H1 (cell line): ENCODE results near the gene KIZ. TPM values are rescaled to one million over a fixed set of nuclear protein-coding genes. Genes with fewer than 3 reads are reported as not detected.

Source experiments
- CTCF ChIA-PET: fragments of 300-600 bp; sonication (Branson Sonifier 250); formaldehyde crosslinking; loops from one replicate; lab custom pipeline; 2021; ENCODE audit not compliant: partially characterized antibody; lab: Charles Lee
- POLR2A ChIA-PET: fragments of 300-600 bp; sonication (Branson Sonifier 250); formaldehyde crosslinking; loops from one replicate; lab custom pipeline; 2021; ENCODE audit warnings: inconsistent platforms; ENCODE audit not compliant: partially characterized antibody; lab: Charles Lee
- DNase-seq, 2 experiments: peaks; one replicate each; pipeline versions ENCODE4 v3.0.0 to v3.0.0-alpha.2; 2010 to 2022; ENCODE audit warnings: low spot score in 2 of 2, low read depth in 1 of 2, mixed read lengths in 1 of 2
- FAIRE-seq: peaks from 2 replicates; lab custom pipeline; 2011; peaks lifted over from hg19 to GRCh38; lab: Jason Lieb, UNC
- H2AFZ ChIP-seq: 2 replicates; pipeline ENCODE4 v1.8.1; 2012; ENCODE audit warnings: low read length, inconsistent platforms
- H2AK5ac ChIP-seq: 2 replicates; pipeline ENCODE4 v1.6.1; 2013; ENCODE audit warnings: low read depth, low read length
- H2BK120ac ChIP-seq: replicated peaks from 2 replicates; pipeline ENCODE3; 2013; ENCODE audit warnings: low read depth, low read length, inconsistent platforms
- H2BK12ac ChIP-seq: 2 replicates; pipeline ENCODE4 v1.6.1; 2013; ENCODE audit warnings: low read depth, low read length
- H2BK15ac ChIP-seq: 2 replicates; pipeline ENCODE4 v1.6.1; 2013; ENCODE audit warnings: low read length
- H2BK20ac ChIP-seq: 2 replicates; pipeline ENCODE4 v1.6.1; 2013; ENCODE audit warnings: low read length
- H2BK5ac ChIP-seq: 2 replicates; pipeline ENCODE4 v1.6.1; 2013; ENCODE audit warnings: low read depth, low read length
- H3K14ac ChIP-seq: 2 replicates; pipeline ENCODE4 v1.6.1; 2013; ENCODE audit warnings: inconsistent platforms; ENCODE audit not compliant: insufficient read length
- H3K18ac ChIP-seq: 2 replicates; pipeline ENCODE4 v1.6.1; 2013; ENCODE audit warnings: low read length; ENCODE audit errors: extremely low read depth
- H3K23ac ChIP-seq: 2 replicates; pipeline ENCODE4 v1.6.1; 2013; ENCODE audit warnings: inconsistent platforms; ENCODE audit not compliant: insufficient read length
- H3K23me2 ChIP-seq: 2 replicates; pipeline ENCODE4 v1.6.1; 2013; ENCODE audit warnings: low read depth, low read length
- H3K27ac ChIP-seq: 2 replicates; pipeline ENCODE4 v1.6.1; 2011; ENCODE audit warnings: low read depth, low read length, inconsistent platforms
- H3K27me3 ChIP-seq, 4 experiments: replicated peaks in 1 of 4; 1 replicate in 1 of 4; 2 replicates in 3 of 4; pipeline versions ENCODE4 v1.6.1 to v1.8.1; 2011 to 2013; ENCODE audit warnings: low read length in 3 of 4, mild to moderate bottlenecking in 3 of 4, inconsistent platforms in 2 of 4, mixed read lengths in 2 of 4, moderate library complexity in 1 of 4; ENCODE audit not compliant: control insufficient read depth in 3 of 4, insufficient read depth in 3 of 4; ENCODE audit errors: extremely low read depth in 1 of 4
- H3K36me3 ChIP-seq, 4 experiments: 2 replicates each; pipeline versions ENCODE4 v1.6.1 to v1.8.1; 2011 to 2013; ENCODE audit warnings: mild to moderate bottlenecking in 4 of 4, low read length in 3 of 4, moderate library complexity in 2 of 4, control low read depth in 1 of 4, inconsistent platforms in 1 of 4; ENCODE audit not compliant: insufficient read depth in 4 of 4, control insufficient read depth in 2 of 4
- H3K4ac ChIP-seq: replicated peaks from 2 replicates; pipeline ENCODE3; 2013; ENCODE audit warnings: low read length, low read depth, mixed read lengths, inconsistent platforms; ENCODE audit not compliant: insufficient read length
- H3K4me1 ChIP-seq, 4 experiments: replicated peaks in 1 of 4; 1 replicate in 1 of 4; 2 replicates in 3 of 4; pipeline versions ENCODE4 v1.6.1 to v1.8.1; 2011 to 2013; ENCODE audit warnings: low read length in 3 of 4, inconsistent platforms in 2 of 4, mixed read lengths in 1 of 4; ENCODE audit not compliant: insufficient read depth in 4 of 4, control insufficient read depth in 3 of 4
- H3K4me2 ChIP-seq, 2 experiments: 2 replicates each; pipeline versions ENCODE4 v1.6.1 to v1.8.1; 2011 to 2013; ENCODE audit warnings: low read depth in 2 of 2, low read length in 2 of 2, control low read depth in 1 of 2, inconsistent platforms in 1 of 2, mild to moderate bottlenecking in 1 of 2; ENCODE audit not compliant: insufficient read depth in 1 of 2
- H3K4me3 ChIP-seq, 4 experiments: fragments of 200-600, 300-600 bp in 1 of 4; sonication (generic), shearing (Covaris generic), sonication (Bioruptor Twin) in 1 of 4; 2 replicates each; pipeline versions ENCODE4 v1.5.1 to v1.8.1; 2011 to 2016; ENCODE audit warnings: low read length in 4 of 4, low read depth in 3 of 4, control low read depth in 2 of 4, inconsistent platforms in 2 of 4, mild to moderate bottlenecking in 2 of 4, mixed read lengths in 1 of 4, moderate library complexity in 1 of 4; ENCODE audit not compliant: insufficient read depth in 2 of 4; ENCODE audit errors: extremely low read depth in 1 of 4
- H3K56ac ChIP-seq: replicated peaks from 2 replicates; pipeline ENCODE3; 2013; ENCODE audit warnings: low read depth, mild to moderate bottlenecking, mixed read lengths, low read length, inconsistent platforms; ENCODE audit not compliant: insufficient read length
- H3K79me1 ChIP-seq: 2 replicates; pipeline ENCODE4 v1.6.1; 2013; ENCODE audit warnings: low read depth, low read length, control low read depth
- H3K79me2 ChIP-seq, 2 experiments: 2 replicates each; pipeline versions ENCODE4 v1.6.1 to v1.8.1; 2012 to 2013; ENCODE audit warnings: low read length in 2 of 2, mild to moderate bottlenecking in 2 of 2, inconsistent platforms in 1 of 2; ENCODE audit not compliant: insufficient read depth in 2 of 2, control insufficient read depth in 1 of 2
- H3K9ac ChIP-seq, 4 experiments: replicated peaks in 1 of 4; 1 replicate in 1 of 4; 2 replicates in 3 of 4; pipeline versions ENCODE4 v1.6.1 to v1.8.1; 2011 to 2013; ENCODE audit warnings: low read depth in 3 of 4, low read length in 3 of 4, control low read depth in 2 of 4, mild to moderate bottlenecking in 2 of 4, moderate library complexity in 2 of 4, inconsistent platforms in 1 of 4; ENCODE audit errors: extremely low read depth in 1 of 4
- H3K9me3 ChIP-seq, 2 experiments: 2 replicates each; pipeline versions ENCODE4 v1.6.1 to v1.8.1; 2012 to 2013; ENCODE audit warnings: mild to moderate bottlenecking in 2 of 2, moderate library complexity in 2 of 2, control low read depth in 1 of 2, inconsistent platforms in 1 of 2, low read depth in 1 of 2, low read length in 1 of 2, mixed read lengths in 1 of 2; ENCODE audit not compliant: insufficient read depth in 2 of 2
- H4K20me1 ChIP-seq, 2 experiments: replicated peaks in 1 of 2; 2 replicates each; pipeline versions ENCODE3 to v1.8.1; 2011 to 2013; ENCODE audit warnings: inconsistent platforms in 2 of 2, low read length in 2 of 2, mild to moderate bottlenecking in 1 of 2; ENCODE audit not compliant: insufficient read depth in 2 of 2, control insufficient read depth in 1 of 2
- H4K5ac ChIP-seq: 2 replicates; pipeline ENCODE4 v1.6.1; 2013; ENCODE audit warnings: low read length, low read depth, mixed read lengths, inconsistent platforms; ENCODE audit not compliant: insufficient read length
- H4K8ac ChIP-seq: 2 replicates; pipeline ENCODE4 v1.8.0; 2013; ENCODE audit warnings: mild to moderate bottlenecking, moderate library complexity, low read length, inconsistent platforms; ENCODE audit not compliant: insufficient read depth; ENCODE audit errors: extremely low read depth
- H4K91ac ChIP-seq: replicated peaks from 2 replicates; pipeline ENCODE3; 2013; ENCODE audit warnings: low read length, mixed read lengths, inconsistent platforms; ENCODE audit not compliant: insufficient read length
- BCL11A ChIP-seq, 2 experiments: IDR thresholded peaks; one replicate each; pipeline ENCODE4 v1.6.1; 2011; ENCODE audit warnings: low read depth in 2 of 2, low read length in 2 of 2, mild to moderate bottlenecking in 2 of 2
- CBX5 ChIP-seq: fragments of 300-800, 300-1000 bp; sonication (generic); IDR thresholded peaks from 2 replicates; pipeline ENCODE4 v1.7.1; 2016; ENCODE audit warnings: antibody characterized with exemption, low read length, low read depth
- EZH2 ChIP-seq: fragments of 200-600 bp; sonication (generic); IDR thresholded peaks from 2 replicates; pipeline ENCODE4 v1.7.1; 2012; ENCODE audit warnings: low read depth, mild to moderate bottlenecking, moderate library complexity, low read length, inconsistent platforms; ENCODE audit not compliant: severe bottlenecking
- JUN ChIP-seq: IDR thresholded peaks from 2 replicates; pipeline ENCODE4 v1.6.1; 2011; ENCODE audit warnings: low read depth, mild to moderate bottlenecking, improper control_type of control experiment, low read length
- KDM4A ChIP-seq: IDR thresholded peaks from one replicate; pipeline ENCODE4 v1.7.1; 2012; ENCODE audit warnings: low read depth, mild to moderate bottlenecking, moderate library complexity, low read length, inconsistent platforms; ENCODE audit not compliant: severe bottlenecking
- NRF1 ChIP-seq: IDR thresholded peaks from 2 replicates; pipeline ENCODE4 v1.6.1; 2011; ENCODE audit warnings: mild to moderate bottlenecking, low read depth, low read length, improper control_type of control experiment
- POU5F1 ChIP-seq: IDR thresholded peaks from 2 replicates; pipeline ENCODE4 v1.6.1; 2011; ENCODE audit warnings: low read depth, mild to moderate bottlenecking, low read length, moderate library complexity
- RFX5 ChIP-seq: IDR thresholded peaks from 2 replicates; pipeline ENCODE4 v1.6.1; 2011; ENCODE audit warnings: low read depth, low read length, improper control_type of control experiment, borderline replicate concordance
- SIN3A ChIP-seq, 2 experiments: IDR thresholded peaks in 1 of 2; conservative IDR thresholded peaks in 1 of 2; 2 replicates each; pipeline ENCODE4 v1.6.1; 2011 to 2012; ENCODE audit warnings: low read length in 2 of 2, improper control_type of control experiment in 1 of 2, low read depth in 1 of 2, mild to moderate bottlenecking in 1 of 2
- TEAD4 ChIP-seq: IDR thresholded peaks from 2 replicates; pipeline ENCODE4 v1.6.1; 2012; ENCODE audit warnings: low read depth, low read length, inconsistent platforms, mixed read lengths
- YY1 ChIP-seq: IDR thresholded peaks from 2 replicates; pipeline ENCODE4 v1.6.1; 2011; ENCODE audit warnings: low read depth, mild to moderate bottlenecking, low read length
- WGBS, 2 experiments: shearing (Covaris generic) in 1 of 2; methylation state at CpG; one replicate each; pipeline versions ENCODE4 v1.1.6 to v1.1.7; 2013 to 2015; ENCODE audit warnings: low lambda C conversion rate in 2 of 2, mixed read lengths in 2 of 2, inconsistent platforms in 1 of 2, low coverage in 1 of 2, missing lambda C conversion rate in 1 of 2; ENCODE audit not compliant: insufficient replicate concordance in 2 of 2, insufficient coverage in 1 of 2, insufficient read length in 1 of 2; ENCODE audit errors: extremely low coverage in 1 of 2, missing lambda C conversion rate in 1 of 2; 5-methylcytosine and 5-hydroxymethylcytosine counted together
- polyA plus RNA-seq, 7 experiments: library from polyadenylated mRNA; depleted of rRNA in 3 of 7; stranded (reverse) in 5 of 7; unstranded in 2 of 7; fragments of >200 nt in 5 of 7; fragments of 200-250 nt in 2 of 7; gene quantifications; 1 replicate in 5 of 7; 2 replicates in 1 of 7; 4 replicates in 1 of 7; pipeline versions ENCODE4 v1.2.1 to v1.2.3, GENCODE V29; 2011 to 2013; ENCODE audit warnings: missing spikeins in 2 of 7, mixed read lengths in 2 of 7
- total RNA-seq: library from RNA; stranded (reverse); fragmentation: NEBNext Ultra II Directional; extraction: Animal tissue kit (Norgen Biotek cat#: 25700); gene quantifications from 2 replicates; pipeline ENCODE4 v1.2.1, GENCODE V29; 2021

The KIZ gene
- total and polyA plus RNA-seq, 2 of the 8 experiments (the other 6 are each of a cell fraction or from before 2014, with no cell fraction given): 13.0 to 51.7 TPM

DNA sequence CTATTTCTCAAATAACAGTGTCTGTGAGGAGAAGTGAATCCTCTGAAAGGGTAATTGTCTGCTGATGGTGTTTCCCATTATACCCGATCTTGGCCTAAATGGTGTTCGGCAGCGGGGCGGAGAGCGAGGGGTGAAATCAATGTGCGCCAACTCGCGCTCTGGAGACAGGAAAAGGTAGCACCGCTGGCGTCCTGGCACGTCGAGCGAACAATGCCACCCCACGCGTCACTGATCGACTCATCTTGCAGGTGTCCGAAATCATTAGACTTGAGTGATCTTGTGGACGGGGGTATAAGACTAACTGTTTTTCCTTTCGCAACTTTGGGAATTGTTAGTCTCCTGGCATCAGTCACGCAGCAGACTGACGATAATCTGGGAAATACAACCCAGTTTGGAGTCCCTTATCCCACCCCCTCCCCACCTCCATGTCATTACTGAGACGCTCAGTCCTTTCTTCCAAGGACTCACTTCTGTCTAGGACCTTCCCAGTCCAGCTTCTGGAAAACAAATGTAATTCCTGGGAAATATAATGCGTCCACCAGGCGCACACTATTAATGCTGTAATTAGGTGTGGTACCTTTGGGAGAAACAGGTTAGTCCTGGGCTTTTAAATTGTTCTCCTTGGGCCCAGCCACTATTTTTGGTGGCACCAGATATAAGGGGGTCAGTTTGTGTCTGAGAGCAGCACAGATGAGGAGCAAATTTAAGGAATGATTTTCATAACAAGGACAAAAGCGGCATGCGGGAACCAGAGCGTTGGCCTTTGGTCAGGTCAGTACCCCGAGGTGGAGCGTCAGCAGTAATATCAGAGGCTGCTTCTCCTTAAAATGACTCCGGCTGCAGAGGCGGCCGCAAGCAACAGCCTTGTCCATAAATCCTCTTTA is 22.1 kb upstream of the KIZ start:
- H2BK15ac ChIP-seq: no peak overlapping the region
- H3K4me1 ChIP-seq: peaks cover 10 to 28% (median 16%) of the 10 kb centered on the region in 4 experiments
- H3K14ac ChIP-seq: no peak overlapping the region
- FAIRE-seq (no peak), DNase-seq (peak in 1 of 2 experiments; percentile 59)
- H2BK20ac ChIP-seq: no peak overlapping the region
- no peak overlapping the region for H3K4ac ChIP-seq
- H4K20me1 ChIP-seq: peaks cover 0 to 5% of the 10 kb centered on the region in 2 experiments
- H3K27me3 ChIP-seq: peaks cover 34 to 96% (median 86%) of the 10 kb centered on the region in 4 experiments
- H2BK120ac ChIP-seq: no peak overlapping the region
- H3K27ac ChIP-seq: no peak overlapping the region
- H3K23me2 ChIP-seq: peaks cover 32% of the 10 kb centered on the region
- H3K9ac ChIP-seq: no peak overlapping the region
- no peak overlapping the region for H2BK5ac ChIP-seq
- H3K18ac ChIP-seq: peak overlapping the region; percentile 21; the same call in 1 of the 2 replicates
- H2AK5ac ChIP-seq: no peak overlapping the region
- H3K79me1 ChIP-seq: no peaks in the 10 kb centered on the region
- peak overlapping the region; percentile 3; the same call in 1 of the 2 replicates for H2BK12ac ChIP-seq
- H4K8ac ChIP-seq: no peak overlapping the region
- H3K4me2 ChIP-seq: peak overlapping the region; percentile 97 to 98
- ChIA-PET CTCF (interaction anchor here (0.8 to 3.5 kb wide), 5 partner anchors 16 to 259 kb away, joined by 3 to 23 read pairs (median 6); no protein-coding TSS in a partner anchor), POLR2A (interaction anchor here (1.0 to 3.3 kb wide), 5 partner anchors 10 to 199 kb away, joined by 5 to 13 read pairs (median 6); partner anchors contain the start of genes KIZ and XRN2)
- H4K91ac ChIP-seq: no peak overlapping the region
- no peaks in the 10 kb centered on the region for H3K79me2 ChIP-seq
- H3K23ac ChIP-seq: no peak overlapping the region
- H3K4me3 ChIP-seq: peak overlapping the region; percentile 35 to 78 (median 44); a peak in 7 of 8 replicates
- no peak overlapping the region for H4K5ac ChIP-seq
- H3K36me3 ChIP-seq: no peaks in the 10 kb centered on the region
- H3K9me3 ChIP-seq: no peaks in the 10 kb centered on the region
- WGBS, 2 experiments: 10% methylated on average over 29 of the region's 32 CpGs; no CpG with 5 or more reads in 1 of the 2 experiments
- H2AFZ ChIP-seq: no peak overlapping the region
- H3K56ac ChIP-seq: no peak overlapping the region
- no peak for TF ChIP-seq KDM4A
- TF ChIP-seq SIN3A (conservative IDR thresholded peaks at IDR 0.05 in 1 of 2, IDR thresholded peaks at IDR 0.05 in 1 of 2; ENCODE audit: low read depth in 1 of 2, low read length in 2 of 2): no peak
- no peak for TF ChIP-seq YY1
- TF ChIP-seq JUN: no peak
- peak; percentile 60 for TF ChIP-seq EZH2
- TF ChIP-seq NRF1: no peak
- TF ChIP-seq BCL11A (IDR thresholded peaks at IDR 0.05; ENCODE audit: low read depth in 2 of 2, low read length in 2 of 2): no peak
- no peak for TF ChIP-seq RFX5
- TF ChIP-seq POU5F1: no peak
- no peak for TF ChIP-seq CBX5
- TF ChIP-seq TEAD4: no peak
